Neural crest cell (in vitro differentiated cells): Measurements from ENCODE around the gene GRIK2. TPM values are rescaled to one million over a fixed set of nuclear protein-coding genes. Genes with fewer than 3 reads are reported as not detected.

Experiments used
- DNase-seq: peaks from one replicate; pipeline ENCODE4 v3.0.0; 2021; ENCODE audit warnings: low read depth, mixed read lengths, low spot score
- H3K27ac Mint-ChIP-seq: one replicate; pipeline ENCODE4 v1.8.0; 2021; ENCODE audit warnings: mild to moderate bottlenecking, mixed read lengths; ENCODE audit not compliant: unreplicated experiment
- H3K27me3 Mint-ChIP-seq: 2 replicates; pipeline ENCODE4 v1.8.0; 2021; ENCODE audit warnings: low read depth, mild to moderate bottlenecking, mixed read lengths
- H3K36me3 Mint-ChIP-seq: 2 replicates; pipeline ENCODE4 v1.8.0; 2021; ENCODE audit warnings: low read depth, mild to moderate bottlenecking, mixed read lengths
- H3K4me1 Mint-ChIP-seq: 2 replicates; pipeline ENCODE4 v1.8.0; 2021; ENCODE audit warnings: mixed read lengths
- H3K4me3 Mint-ChIP-seq: one replicate; pipeline ENCODE4 v1.8.0; 2021; ENCODE audit warnings: mild to moderate bottlenecking, mixed read lengths
- H3K9me3 Mint-ChIP-seq: 2 replicates; pipeline ENCODE4 v1.8.0; 2021; ENCODE audit warnings: mixed read lengths
- total RNA-seq: library from RNA; stranded (reverse); gene quantifications from 2 replicates; pipeline ENCODE4 v1.2.1, GENCODE V29; 2021
- TF ChIP-seq, protein P1 (sequence below): fragments of 200-600 bp; sonication (generic); conservative IDR thresholded peaks from 2 replicates; pipeline ENCODE4 v1.5.0; 2021; ENCODE audit warnings: antibody characterized with exemption, mild to moderate bottlenecking

GRIK2 gene
- total RNA-seq, 1 donor from 2014 or later, result 10.5 TPM

DNA sequence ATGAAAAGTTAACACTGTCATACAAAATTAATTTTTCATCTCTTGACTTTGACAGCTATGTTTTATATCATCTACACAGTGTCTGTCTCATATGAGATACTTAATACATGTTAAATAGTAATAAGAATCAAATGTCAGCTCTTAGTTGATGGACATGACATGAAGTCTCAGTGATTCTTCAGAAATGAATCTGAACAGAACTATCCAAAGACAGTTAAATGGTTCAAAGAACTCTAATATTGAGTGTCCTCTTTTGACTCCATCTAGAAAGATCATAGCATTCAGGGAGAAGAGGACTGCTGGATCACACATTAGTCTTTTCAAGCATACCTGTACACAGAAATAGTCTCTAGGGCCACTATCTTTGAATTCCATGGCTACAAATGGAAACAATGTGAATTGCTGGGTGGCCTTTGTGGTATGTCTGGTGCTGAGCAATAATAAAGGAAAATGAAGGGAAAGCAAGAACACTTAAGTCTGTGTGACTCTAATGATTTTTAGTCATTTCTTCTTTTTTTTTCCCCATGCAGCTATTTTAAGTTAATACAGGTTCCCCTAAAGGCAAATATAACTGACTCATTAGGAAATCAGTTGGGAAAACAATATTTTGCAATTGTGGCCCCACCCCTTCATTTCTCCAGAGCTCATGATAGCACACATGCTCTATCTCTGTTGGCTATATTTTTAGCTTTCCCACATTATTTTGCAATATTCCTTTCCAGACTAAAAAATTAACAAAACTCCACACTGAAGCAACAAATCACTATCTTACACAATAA, 367.5 kb downstream of the GRIK2 start:
- DNase-seq, result no peak
- H3K9me3 Mint-ChIP-seq, result no peaks in the 10 kb centered on the region
- TF ChIP-seq, protein P1, sequence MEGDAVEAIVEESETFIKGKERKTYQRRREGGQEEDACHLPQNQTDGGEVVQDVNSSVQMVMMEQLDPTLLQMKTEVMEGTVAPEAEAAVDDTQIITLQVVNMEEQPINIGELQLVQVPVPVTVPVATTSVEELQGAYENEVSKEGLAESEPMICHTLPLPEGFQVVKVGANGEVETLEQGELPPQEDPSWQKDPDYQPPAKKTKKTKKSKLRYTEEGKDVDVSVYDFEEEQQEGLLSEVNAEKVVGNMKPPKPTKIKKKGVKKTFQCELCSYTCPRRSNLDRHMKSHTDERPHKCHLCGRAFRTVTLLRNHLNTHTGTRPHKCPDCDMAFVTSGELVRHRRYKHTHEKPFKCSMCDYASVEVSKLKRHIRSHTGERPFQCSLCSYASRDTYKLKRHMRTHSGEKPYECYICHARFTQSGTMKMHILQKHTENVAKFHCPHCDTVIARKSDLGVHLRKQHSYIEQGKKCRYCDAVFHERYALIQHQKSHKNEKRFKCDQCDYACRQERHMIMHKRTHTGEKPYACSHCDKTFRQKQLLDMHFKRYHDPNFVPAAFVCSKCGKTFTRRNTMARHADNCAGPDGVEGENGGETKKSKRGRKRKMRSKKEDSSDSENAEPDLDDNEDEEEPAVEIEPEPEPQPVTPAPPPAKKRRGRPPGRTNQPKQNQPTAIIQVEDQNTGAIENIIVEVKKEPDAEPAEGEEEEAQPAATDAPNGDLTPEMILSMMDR, result no peak
- H3K4me1 Mint-ChIP-seq, result peaks cover 6% of the 10 kb centered on the region
- H3K27ac Mint-ChIP-seq, result no peak overlapping the region
- H3K4me3 Mint-ChIP-seq, result no peak overlapping the region
- no peaks in the 10 kb centered on the region for H3K36me3 Mint-ChIP-seq
- no peaks in the 10 kb centered on the region for H3K27me3 Mint-ChIP-seq

GRCh38 chr6:101762851-101763250, 369.3 kb downstream of the GRIK2 start:
- H3K27me3 Mint-ChIP-seq, result no peaks in the 10 kb centered on the region
- H3K36me3 Mint-ChIP-seq, result no peaks in the 10 kb centered on the region
- H3K9me3 Mint-ChIP-seq, result no peaks in the 10 kb centered on the region
- no peak overlapping the region for H3K4me3 Mint-ChIP-seq
- no peak overlapping the region for H3K27ac Mint-ChIP-seq
- DNase-seq, result no peak
- H3K4me1 Mint-ChIP-seq, result peaks cover 6% of the 10 kb centered on the region
- TF ChIP-seq, protein P1, result no peak

DNA sequence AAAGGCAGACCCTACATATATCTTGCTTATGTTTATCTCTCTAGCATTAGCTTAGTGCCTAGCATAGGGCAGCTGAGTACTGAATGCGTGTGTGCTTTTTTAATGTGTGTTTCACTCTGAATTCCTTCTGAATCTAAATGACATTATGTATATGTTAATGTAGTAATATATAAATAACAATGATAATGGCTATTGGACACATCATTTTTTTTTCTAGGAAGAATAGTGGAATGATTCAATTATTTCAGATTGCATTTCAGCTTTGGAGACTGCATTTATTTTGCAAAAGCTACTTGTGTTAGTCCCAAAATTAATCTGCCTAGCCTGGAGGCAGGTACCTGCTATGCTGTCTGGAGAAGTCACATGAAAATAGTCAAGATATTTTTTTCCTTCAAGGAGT, 371.8 kb downstream of the GRIK2 start:
- Mint-ChIP-seq H3K4me3 (no peak overlapping the region), H3K27ac (no peak overlapping the region), H3K27me3 (no peaks in the 10 kb centered on the region), H3K9me3 (no peaks in the 10 kb centered on the region), H3K4me1 (peaks cover 6% of the 10 kb centered on the region), H3K36me3 (no peaks in the 10 kb centered on the region)
- TF ChIP-seq, protein P1, result no peak
- no peak for DNase-seq

DNA sequence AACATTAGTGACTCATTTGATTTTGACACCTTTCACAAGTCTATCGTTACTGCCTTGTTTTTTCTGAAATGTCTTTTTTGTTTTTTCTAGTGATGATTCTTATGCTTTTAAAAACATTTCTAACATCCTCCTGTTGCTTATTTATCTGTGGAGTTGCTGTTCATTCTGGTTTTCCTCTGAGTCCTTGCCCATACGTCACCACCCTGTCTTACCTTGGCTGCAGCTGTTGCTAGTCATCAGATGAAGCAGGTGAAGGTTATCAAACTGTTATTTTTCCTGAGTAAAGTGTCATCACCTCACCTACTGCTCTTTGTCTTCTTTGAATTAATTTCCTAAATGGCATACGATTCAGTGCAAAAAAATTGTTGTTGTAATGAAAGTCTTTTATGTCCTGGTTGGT, 376.6 kb downstream of the GRIK2 start:
- Mint-ChIP-seq H3K36me3 (no peaks in the 10 kb centered on the region), H3K27ac (no peak overlapping the region), H3K4me1 (no peaks in the 10 kb centered on the region), H3K9me3 (no peaks in the 10 kb centered on the region), H3K4me3 (no peak overlapping the region), H3K27me3 (no peaks in the 10 kb centered on the region)
- no peak for DNase-seq
- TF ChIP-seq, protein P1, result no peak

- TF ChIP-seq, protein P1, result no peak
- DNase-seq, result no peak
- no peak overlapping the region for H3K4me3 Mint-ChIP-seq
- H3K27ac Mint-ChIP-seq, result no peak overlapping the region
- H3K4me1 Mint-ChIP-seq, result peaks cover 4% of the 10 kb centered on the region
- no peaks in the 10 kb centered on the region for H3K9me3 Mint-ChIP-seq
- H3K36me3 Mint-ChIP-seq, result no peaks in the 10 kb centered on the region
- H3K27me3 Mint-ChIP-seq, result no peaks in the 10 kb centered on the region
These were observed 383.4 kb downstream of the GRIK2 start for GRCh38 chr6:101776919-101777350.
